ENCODE results near the gene MFSD6. TPM values are rescaled to one million over a fixed set of nuclear protein-coding genes. Genes with fewer than 3 reads are reported as not detected.

Gene MFSD6
- polyA plus RNA-seq, 1 donor from 2014 or later: 11.8 TPM

- Histone ChIP-seq H3F3A (ENCODE audit: insufficient read depth, low read length, poor library complexity, severe bottlenecking) (no peaks in the 10 kb centered on the region), H3K9me3 (ENCODE audit: low read length) (no peaks in the 10 kb centered on the region), H3K9ac (ENCODE audit: low read length) (no peak overlapping the region), H3K27me3 (ENCODE audit: insufficient read depth, low read depth, low read length) (no peaks in the 10 kb centered on the region), H3K4me3 (ENCODE audit: low read length) (no peak overlapping the region), H3K36me3 (ENCODE audit: insufficient read depth, low read length) (no peaks in the 10 kb centered on the region), H3K79me2 (replicated peaks; ENCODE audit: insufficient read depth, low read length) (no peaks in the 10 kb centered on the region), H3K9me2 (ENCODE audit: insufficient read depth, low read length) (no peaks in the 10 kb centered on the region), H4K20me1 (ENCODE audit: insufficient read depth) (no peaks in the 10 kb centered on the region), H3K4me2 (ENCODE audit: low read length) (no peak overlapping the region), H3K27ac (ENCODE audit: low read length) (no peak overlapping the region), H2AFZ (ENCODE audit: low read depth, low read length) (no peak overlapping the region)
- no peak for TF ChIP-seq RAD21 (conservative IDR thresholded peaks at IDR 0.05)
- TF ChIP-seq TAF1 (IDR thresholded peaks at IDR 0.05; ENCODE audit: low read depth): no peak
- TF ChIP-seq POLR2AphosphoS5 (IDR thresholded peaks at IDR 0.05): no peak
- TF ChIP-seq SMC3 (conservative IDR thresholded peaks at IDR 0.05; ENCODE audit: poor library complexity): no peak
- no peak for TF ChIP-seq CTCF (IDR thresholded peaks at IDR 0.05; ENCODE audit: poor library complexity, severe bottlenecking)
- no peak for TF ChIP-seq EP300 (conservative IDR thresholded peaks at IDR 0.05; ENCODE audit: poor library complexity, severe bottlenecking)
- no peak for TF ChIP-seq MXI1 (conservative IDR thresholded peaks at IDR 0.05; ENCODE audit: poor library complexity, severe bottlenecking)
- TF ChIP-seq REST (IDR thresholded peaks at IDR 0.05; ENCODE audit: borderline replicate concordance): no peak
- no peak for TF ChIP-seq EZH2 (IDR thresholded peaks at IDR 0.05; ENCODE audit: borderline replicate concordance, insufficient read depth, low read length, poor library complexity, severe bottlenecking)
Observed at GRCh38 chr2:190459881-190460280, 51.7 kb downstream of the MFSD6 start.

GRCh38 chr2:190460487-190460886 is 52.3 kb downstream of the MFSD6 start:
- no peaks in the 10 kb centered on the region for H3K27me3 ChIP-seq (ENCODE audit: insufficient read depth, low read depth, low read length)
- no peak overlapping the region for H3K4me2 ChIP-seq (ENCODE audit: low read length)
- no peaks in the 10 kb centered on the region for H3F3A ChIP-seq (ENCODE audit: insufficient read depth, low read length, poor library complexity, severe bottlenecking)
- H4K20me1 ChIP-seq (ENCODE audit: insufficient read depth): no peaks in the 10 kb centered on the region
- H3K36me3 ChIP-seq (ENCODE audit: insufficient read depth, low read length): no peaks in the 10 kb centered on the region
- no peaks in the 10 kb centered on the region for H3K79me2 ChIP-seq (replicated peaks; ENCODE audit: insufficient read depth, low read length)
- H3K9me3 ChIP-seq (ENCODE audit: low read length): no peaks in the 10 kb centered on the region
- no peaks in the 10 kb centered on the region for H3K9me2 ChIP-seq (ENCODE audit: insufficient read depth, low read length)
- H2AFZ ChIP-seq (ENCODE audit: low read depth, low read length): no peak overlapping the region
- H3K27ac ChIP-seq (ENCODE audit: low read length): no peak overlapping the region
- H3K9ac ChIP-seq (ENCODE audit: low read length): no peak overlapping the region
- TF ChIP-seq MXI1 (conservative IDR thresholded peaks at IDR 0.05; ENCODE audit: poor library complexity, severe bottlenecking): no peak
- no peak for TF ChIP-seq RAD21 (conservative IDR thresholded peaks at IDR 0.05)
- no peak overlapping the region for H3K4me3 ChIP-seq (ENCODE audit: low read length)

GRCh38 chr2:190462181-190462580 is 54.0 kb downstream of the MFSD6 start:
- Histone ChIP-seq H3K36me3 (ENCODE audit: insufficient read depth, low read length) (no peaks in the 10 kb centered on the region), H3F3A (ENCODE audit: insufficient read depth, low read length, poor library complexity, severe bottlenecking) (no peaks in the 10 kb centered on the region), H3K4me3 (ENCODE audit: low read length) (no peak overlapping the region), H3K9me2 (ENCODE audit: insufficient read depth, low read length) (no peaks in the 10 kb centered on the region), H2AFZ (ENCODE audit: low read depth, low read length) (no peak overlapping the region), H3K9me3 (ENCODE audit: low read length) (no peaks in the 10 kb centered on the region), H3K79me2 (replicated peaks; ENCODE audit: insufficient read depth, low read length) (no peaks in the 10 kb centered on the region), H3K9ac (ENCODE audit: low read length) (no peak overlapping the region), H4K20me1 (ENCODE audit: insufficient read depth) (no peaks in the 10 kb centered on the region), H3K4me2 (ENCODE audit: low read length) (no peak overlapping the region), H3K27me3 (ENCODE audit: insufficient read depth, low read depth, low read length) (no peaks in the 10 kb centered on the region), H3K27ac (ENCODE audit: low read length) (no peak overlapping the region)
- TF ChIP-seq CTCF (IDR thresholded peaks at IDR 0.05; ENCODE audit: poor library complexity, severe bottlenecking): no peak
- no peak for TF ChIP-seq EZH2 (IDR thresholded peaks at IDR 0.05; ENCODE audit: borderline replicate concordance, insufficient read depth, low read length, poor library complexity, severe bottlenecking)
- TF ChIP-seq POLR2AphosphoS5 (IDR thresholded peaks at IDR 0.05): no peak
- no peak for TF ChIP-seq RAD21 (conservative IDR thresholded peaks at IDR 0.05)
- no peak for TF ChIP-seq TAF1 (IDR thresholded peaks at IDR 0.05; ENCODE audit: low read depth)
- no peak for TF ChIP-seq MXI1 (conservative IDR thresholded peaks at IDR 0.05; ENCODE audit: poor library complexity, severe bottlenecking)
- no peak for TF ChIP-seq REST (IDR thresholded peaks at IDR 0.05; ENCODE audit: borderline replicate concordance)
- no peak for TF ChIP-seq SMC3 (conservative IDR thresholded peaks at IDR 0.05; ENCODE audit: poor library complexity)
- TF ChIP-seq EP300 (conservative IDR thresholded peaks at IDR 0.05; ENCODE audit: poor library complexity, severe bottlenecking): no peak

All from neural cell (in vitro differentiated cells).